ENCODE data around the gene RPS6KA4. TPM values are rescaled to one million over a fixed set of nuclear protein-coding genes. Genes with fewer than 3 reads are reported as not detected.

The RPS6KA4 gene
- total RNA-seq, 1 donor from 2014 or later, result 12.7 TPM

DNA sequence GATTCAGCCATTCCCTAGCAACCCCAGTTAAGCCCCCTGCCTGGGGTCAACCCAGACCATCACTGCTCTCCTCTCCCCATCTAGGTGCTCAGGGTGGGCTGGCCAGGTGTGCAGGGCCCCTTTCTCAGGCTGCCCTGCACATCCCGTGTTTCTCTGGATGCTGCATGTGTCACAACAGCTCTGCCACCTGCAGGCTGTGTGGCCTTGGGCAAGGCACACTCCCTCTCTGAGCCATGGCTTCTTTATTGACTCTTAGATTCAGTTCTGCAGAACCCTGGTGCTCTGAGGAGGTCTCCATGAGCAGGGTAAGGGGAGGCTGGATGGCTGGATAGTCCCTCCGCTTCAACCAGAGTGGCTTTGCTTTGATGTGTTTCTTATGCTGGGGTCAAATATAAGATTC, 24.6 kb downstream of the RPS6KA4 start:
- Histone ChIP-seq H4K20me1 (ENCODE audit: low read depth) (no peaks in the 10 kb centered on the region), H3F3A (ENCODE audit: low read depth) (peaks cover 7% of the 10 kb centered on the region), H3K4me2 (no peak overlapping the region), H3K9me3 (ENCODE audit: low read depth) (no peaks in the 10 kb centered on the region), H3K4me1 (peaks cover 4% of the 10 kb centered on the region), H3K4me3 (no peak overlapping the region), H3K79me2 (ENCODE audit: low read depth) (no peaks in the 10 kb centered on the region), H3K27ac (no peak overlapping the region), H3K27me3 (no peaks in the 10 kb centered on the region), H2AFZ (replicated peaks) (no peak overlapping the region), H3K36me3 (no peaks in the 10 kb centered on the region), H3K9ac (no peak overlapping the region)
- DNase-seq (ENCODE audit: low spot score), result no peak
- TF ChIP-seq EZH2 (IDR thresholded peaks at IDR 0.05) (no peak), EZH2phosphoT487 (IDR thresholded peaks at IDR 0.05) (no peak)
- TF ChIP-seq, protein P1, sequence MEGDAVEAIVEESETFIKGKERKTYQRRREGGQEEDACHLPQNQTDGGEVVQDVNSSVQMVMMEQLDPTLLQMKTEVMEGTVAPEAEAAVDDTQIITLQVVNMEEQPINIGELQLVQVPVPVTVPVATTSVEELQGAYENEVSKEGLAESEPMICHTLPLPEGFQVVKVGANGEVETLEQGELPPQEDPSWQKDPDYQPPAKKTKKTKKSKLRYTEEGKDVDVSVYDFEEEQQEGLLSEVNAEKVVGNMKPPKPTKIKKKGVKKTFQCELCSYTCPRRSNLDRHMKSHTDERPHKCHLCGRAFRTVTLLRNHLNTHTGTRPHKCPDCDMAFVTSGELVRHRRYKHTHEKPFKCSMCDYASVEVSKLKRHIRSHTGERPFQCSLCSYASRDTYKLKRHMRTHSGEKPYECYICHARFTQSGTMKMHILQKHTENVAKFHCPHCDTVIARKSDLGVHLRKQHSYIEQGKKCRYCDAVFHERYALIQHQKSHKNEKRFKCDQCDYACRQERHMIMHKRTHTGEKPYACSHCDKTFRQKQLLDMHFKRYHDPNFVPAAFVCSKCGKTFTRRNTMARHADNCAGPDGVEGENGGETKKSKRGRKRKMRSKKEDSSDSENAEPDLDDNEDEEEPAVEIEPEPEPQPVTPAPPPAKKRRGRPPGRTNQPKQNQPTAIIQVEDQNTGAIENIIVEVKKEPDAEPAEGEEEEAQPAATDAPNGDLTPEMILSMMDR (IDR thresholded peaks at IDR 0.05), result no peak
- Mint-ChIP-seq H3K9me3 (no peaks in the 10 kb centered on the region), H3K27ac (no peak overlapping the region), H3K4me1 (peaks cover 14% of the 10 kb centered on the region), H3K4me3 (no peak overlapping the region), H3K36me3 (no peaks in the 10 kb centered on the region), H3K27me3 (ENCODE audit: insufficient read depth, low read depth) (peaks cover 4% of the 10 kb centered on the region)

DNA sequence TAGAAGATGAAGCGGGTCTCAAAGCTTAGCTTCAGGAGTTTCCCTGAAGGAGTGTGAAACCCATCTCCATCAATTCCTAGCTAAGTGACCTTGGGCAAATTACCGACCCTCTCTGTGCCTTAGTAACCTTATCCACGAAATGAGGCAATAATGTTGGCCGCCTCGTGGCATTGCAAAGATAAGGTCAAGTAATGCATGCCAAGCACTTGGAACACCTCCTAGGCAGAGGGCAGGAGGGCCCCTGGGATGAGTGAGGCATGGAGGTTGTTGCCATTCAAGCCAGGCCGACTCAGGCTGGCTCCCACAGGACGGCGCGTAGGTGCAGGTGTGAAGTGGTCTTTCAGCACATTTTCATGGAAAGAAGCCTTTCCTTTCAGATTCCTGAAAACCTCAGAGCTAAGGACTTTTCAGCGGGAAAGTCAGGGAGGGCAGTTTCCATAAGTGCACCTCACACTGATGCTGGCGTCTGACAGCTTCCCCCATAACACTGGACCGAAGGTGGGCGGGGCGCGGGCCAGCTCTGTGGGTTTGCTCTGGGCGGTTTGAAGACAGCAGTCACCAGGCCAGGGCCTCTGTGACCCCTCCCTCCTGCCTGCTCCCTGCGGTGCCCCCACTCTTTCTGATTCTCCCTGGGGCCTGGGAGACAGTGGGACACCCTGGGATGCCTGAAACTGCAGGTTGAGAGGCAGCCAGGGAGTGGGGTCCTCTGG, 25.2 kb downstream of the RPS6KA4 start:
- Histone ChIP-seq H3K4me1 (peaks cover 4% of the 10 kb centered on the region), H3K4me3 (no peak overlapping the region), H3K27ac (no peak overlapping the region), H3K4me2 (no peak overlapping the region), H3K27me3 (no peaks in the 10 kb centered on the region), H3F3A (ENCODE audit: low read depth) (peaks cover 7% of the 10 kb centered on the region), H2AFZ (replicated peaks) (no peak overlapping the region), H3K79me2 (ENCODE audit: low read depth) (no peaks in the 10 kb centered on the region), H4K20me1 (ENCODE audit: low read depth) (no peaks in the 10 kb centered on the region), H3K36me3 (no peaks in the 10 kb centered on the region), H3K9me3 (ENCODE audit: low read depth) (no peaks in the 10 kb centered on the region), H3K9ac (no peak overlapping the region)
- H3K36me3 Mint-ChIP-seq, result no peaks in the 10 kb centered on the region
- DNase-seq (ENCODE audit: low spot score), result no peak
- no peak overlapping the region for H3K4me3 Mint-ChIP-seq
- H3K9me3 Mint-ChIP-seq, result no peaks in the 10 kb centered on the region
- peaks cover 14% of the 10 kb centered on the region for H3K4me1 Mint-ChIP-seq
- no peak overlapping the region for H3K27ac Mint-ChIP-seq
- peaks cover 4% of the 10 kb centered on the region for H3K27me3 Mint-ChIP-seq (ENCODE audit: insufficient read depth, low read depth)
- TF ChIP-seq EZH2phosphoT487 (IDR thresholded peaks at IDR 0.05) (no peak), EZH2 (IDR thresholded peaks at IDR 0.05) (no peak)
- TF ChIP-seq, protein P1 (IDR thresholded peaks at IDR 0.05), result no peak

DNA sequence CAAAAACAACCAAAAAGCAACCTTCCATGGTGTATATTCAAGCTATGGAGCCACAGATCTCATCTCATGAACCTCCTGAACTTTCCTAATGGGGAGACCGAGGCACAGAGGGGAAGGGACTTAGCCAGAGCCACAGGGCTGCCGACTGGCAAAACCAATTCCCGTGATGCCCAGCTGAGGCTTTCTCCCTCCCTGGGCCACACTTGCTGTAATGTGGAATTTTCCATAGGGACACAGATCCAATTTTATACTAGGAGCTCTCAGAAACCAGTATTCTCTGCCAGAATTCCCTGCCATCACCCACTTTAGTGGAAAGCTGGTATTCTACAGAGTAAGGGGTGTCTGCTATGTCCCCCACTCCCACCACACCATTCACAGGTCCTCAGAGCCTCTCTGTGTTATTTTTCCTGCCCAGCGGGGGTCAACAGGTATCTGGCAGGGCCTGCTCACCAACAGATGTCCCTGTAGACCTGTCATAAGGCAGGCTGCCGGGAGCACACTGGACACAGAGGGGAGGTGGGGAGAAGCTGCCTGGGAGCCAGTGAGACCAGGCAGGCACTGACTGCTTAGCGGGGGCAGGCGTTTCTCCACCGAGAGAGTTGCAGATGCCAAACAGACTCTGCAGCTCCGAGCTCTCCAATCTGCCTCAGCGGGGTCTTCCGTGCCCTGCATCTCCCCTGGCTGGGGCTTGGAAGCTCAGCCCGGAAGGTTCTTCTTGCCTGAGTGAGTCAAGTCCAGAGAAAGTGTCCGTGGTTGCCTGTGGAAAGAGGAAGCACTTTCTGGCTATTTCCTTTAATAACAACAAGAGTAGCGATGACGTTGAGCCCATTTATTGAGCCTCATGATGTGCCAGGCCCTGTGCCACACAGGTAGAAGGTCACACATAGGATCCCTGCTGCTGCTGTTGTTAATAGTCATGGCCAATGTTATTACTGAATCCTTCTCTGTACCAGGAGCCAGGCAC, 26.3 kb downstream of the RPS6KA4 start:
- H3K36me3 ChIP-seq, result no peaks in the 10 kb centered on the region
- H3K4me1 ChIP-seq, result peaks cover 4% of the 10 kb centered on the region
- no peaks in the 10 kb centered on the region for H3K27me3 ChIP-seq
- no peak overlapping the region for H3K4me2 ChIP-seq
- no peaks in the 10 kb centered on the region for H4K20me1 ChIP-seq (ENCODE audit: low read depth)
- TF ChIP-seq, protein P1 (IDR thresholded peaks at IDR 0.05), result no peak
- TF ChIP-seq EZH2phosphoT487 (IDR thresholded peaks at IDR 0.05) (no peak), EZH2 (IDR thresholded peaks at IDR 0.05) (no peak)
- Mint-ChIP-seq H3K27me3 (ENCODE audit: insufficient read depth, low read depth) (peaks cover 6% of the 10 kb centered on the region), H3K36me3 (no peaks in the 10 kb centered on the region), H3K27ac (no peak overlapping the region), H3K4me3 (no peak overlapping the region), H3K4me1 (peaks cover 14% of the 10 kb centered on the region), H3K9me3 (no peaks in the 10 kb centered on the region)
- no peaks in the 10 kb centered on the region for H3K9me3 ChIP-seq (ENCODE audit: low read depth)
- H3K79me2 ChIP-seq (ENCODE audit: low read depth), result no peaks in the 10 kb centered on the region
- H3K27ac ChIP-seq, result no peak overlapping the region
- DNase-seq (ENCODE audit: low spot score), result no peak
- no peaks in the 10 kb centered on the region for H3F3A ChIP-seq (ENCODE audit: low read depth)
- no peak overlapping the region for H2AFZ ChIP-seq (replicated peaks)
- no peak overlapping the region for H3K9ac ChIP-seq
- H3K4me3 ChIP-seq, result no peak overlapping the region
